C4-2B (cell line): Measurements from ENCODE around the gene STK17B.

ENCODE experiments used
- CTCF ChIP-seq: fragments of 450-650 bp; conservative IDR thresholded peaks from 2 replicates; pipeline ENCODE4 v1.5.1; 2017; ENCODE audit warnings: mild to moderate bottlenecking
- ZFX ChIP-seq: fragments of 450-650 bp; IDR thresholded peaks from 2 replicates; pipeline ENCODE4 v1.6.1; 2017

GRCh38 chr2:196143730-196144131 is 27.6 kb downstream of the STK17B start:
- no peak for TF ChIP-seq CTCF
- TF ChIP-seq ZFX: no peak
